Kidney epithelial cell (primary cell): ENCODE results near the gene AMT. TPM values are rescaled to one million over a fixed set of nuclear protein-coding genes. Genes with fewer than 3 reads are reported as not detected.
"Not testable (repeated sequence)": the region's sequence is repeated elsewhere in the genome, so short reads cannot be mapped to it uniquely, and the experiment has no call there.

Source experiments
- DNase-seq: peaks from one replicate; pipeline ENCODE4 v3.0.0-alpha.2; 2010; ENCODE audit warnings: low read depth
- H3K27me3 ChIP-seq: 2 replicates; pipeline ENCODE4 v1.6.0; 2011; ENCODE audit warnings: low read length; ENCODE audit not compliant: control insufficient read depth, insufficient read depth
- H3K36me3 ChIP-seq: 2 replicates; pipeline ENCODE4 v1.5.1; 2011; ENCODE audit warnings: low read length; ENCODE audit not compliant: control insufficient read depth, insufficient read depth
- H3K4me3 ChIP-seq: 2 replicates; pipeline ENCODE4 v1.5.1; 2011; ENCODE audit warnings: low read depth, mild to moderate bottlenecking, control low read depth, low read length
- CTCF ChIP-seq: IDR thresholded peaks from 2 replicates; pipeline ENCODE4 v1.5.1; 2011; ENCODE audit warnings: mild to moderate bottlenecking, moderate library complexity, low read length, control low read depth, inconsistent platforms; ENCODE audit not compliant: insufficient read depth, poor library complexity, severe bottlenecking
- total RNA-seq: library from RNA; depleted of rRNA; stranded (reverse); fragments of >200 nt; gene quantifications from 2 replicates; pipeline ENCODE4 v1.2.3, GENCODE V29; 2015

Gene AMT
- total RNA-seq, 1 donor from 2014 or later = 6.6 TPM

GRCh38 chr3:49411535-49411967 is 10.7 kb downstream of the AMT start:
- peak overlapping the region; percentile 94 for H3K4me3 ChIP-seq
- no peak for TF ChIP-seq CTCF
- H3K27me3 ChIP-seq = no peaks in the 10 kb centered on the region
- peaks cover 2% of the 10 kb centered on the region for H3K36me3 ChIP-seq
- no peak for DNase-seq

- Histone ChIP-seq H3K36me3 (peaks cover 2% of the 10 kb centered on the region), H3K27me3 (no peaks in the 10 kb centered on the region), H3K4me3 (peak overlapping the region; percentile 94)
- no peak for DNase-seq
- no peak for TF ChIP-seq CTCF
These were observed 11.3 kb downstream of the AMT start for GRCh38 chr3:49410846-49411534.

- no peak for TF ChIP-seq CTCF
- Histone ChIP-seq H3K36me3 (no peaks in the 10 kb centered on the region), H3K4me3 (peak overlapping the region; percentile 94), H3K27me3 (no peaks in the 10 kb centered on the region)
- DNase-seq = no peak
These were observed 12.0 kb downstream of the AMT start for GRCh38 chr3:49410066-49410845.

GRCh38 chr3:49406571-49407565 is 15.4 kb downstream of the AMT start:
- Histone ChIP-seq H3K36me3 (no peaks in the 10 kb centered on the region), H3K4me3 (no peak overlapping the region), H3K27me3 (no peaks in the 10 kb centered on the region)
- no peak for DNase-seq
- no peak for TF ChIP-seq CTCF

GRCh38 chr3:49405570-49405969 is 16.7 kb downstream of the AMT start:
- not testable (repeated sequence) for DNase-seq, H3K4me3 ChIP-seq, H3K36me3 ChIP-seq, H3K27me3 ChIP-seq

GRCh38 chr3:49403891-49404290 is 18.4 kb downstream of the AMT start:
- TF ChIP-seq CTCF = no peak
- no peak overlapping the region for H3K4me3 ChIP-seq
- no peak for DNase-seq
- no peaks in the 10 kb centered on the region for H3K36me3 ChIP-seq
- H3K27me3 ChIP-seq = no peaks in the 10 kb centered on the region
